ENCODE results near the gene PCGF5. TPM values are rescaled to one million over a fixed set of nuclear protein-coding genes. Genes with fewer than 3 reads are reported as not detected.

Gene PCGF5
- polyA plus RNA-seq, 1 of the 3 experiments (the other 2 are of a cell fraction): 14.5 TPM

- DNase-seq: no peak
- Histone ChIP-seq H3K4me3 (ENCODE audit: low read depth in 2 of 2, low read length in 1 of 2) (no peak overlapping the region), H4K20me1 (ENCODE audit: insufficient read depth) (no peaks in the 10 kb centered on the region), H3K4me1 (ENCODE audit: control insufficient read depth in 1 of 2, insufficient read depth in 2 of 2, low read depth in 1 of 2, low read length in 1 of 2) (no peaks in the 10 kb centered on the region; a peak in 1 of 4 replicates), H3K36me3 (replicated peaks in 1 of 2; ENCODE audit: control insufficient read depth in 1 of 2, insufficient read depth in 2 of 2, low read length in 1 of 2) (peaks cover 14 to 28% of the 10 kb centered on the region in 2 experiments), H3K27ac (ENCODE audit: low read depth in 2 of 2, low read length in 1 of 2) (no peak overlapping the region), H3K27me3 (ENCODE audit: insufficient read depth) (no peaks in the 10 kb centered on the region), H2AFZ (ENCODE audit: low read depth) (no peak overlapping the region), H3K9me3 (no peaks in the 10 kb centered on the region), H3K79me2 (ENCODE audit: insufficient read depth) (peaks cover 41% of the 10 kb centered on the region), H3K9me2 (no peaks in the 10 kb centered on the region), H3F3A (replicated peaks; ENCODE audit: insufficient read depth) (no peaks in the 10 kb centered on the region), H3K4me2 (no peak overlapping the region), H3K9ac (no peak overlapping the region)
- CTCF ChIA-PET: interaction anchor here (1.2 to 1.9 kb wide), 2 partner anchors 23 to 316 kb away, joined by 3 to 6 read pairs; no protein-coding TSS in a partner anchor
- TF ChIP-seq IRF3 (IDR thresholded peaks at IDR 0.05; ENCODE audit: low read depth, low read length): no peak
- no peak for TF ChIP-seq CTCF (IDR thresholded peaks at IDR 0.05)
- no peak for TF ChIP-seq EZH2phosphoT487 (IDR thresholded peaks at IDR 0.05; ENCODE audit: borderline replicate concordance, low read depth)
- POLR2A ChIA-PET: no interaction called here
- 89% methylated on average over 1 of the region's 1 CpG for WGBS (ENCODE audit: low lambda C conversion rate)
These were observed 7.1 kb downstream of the PCGF5 start for GRCh38 chr10:91227576-91227975.

- H3K9ac ChIP-seq: no peak overlapping the region
- H3K4me2 ChIP-seq: no peak overlapping the region
- H3K36me3 ChIP-seq (replicated peaks in 1 of 2; ENCODE audit: control insufficient read depth in 1 of 2, insufficient read depth in 2 of 2, low read length in 1 of 2): peaks cover 10 to 19% of the 10 kb centered on the region in 2 experiments
- no peak overlapping the region for H3K27ac ChIP-seq (ENCODE audit: low read depth in 2 of 2, low read length in 1 of 2)
- no peak for DNase-seq
- no peaks in the 10 kb centered on the region for H3K27me3 ChIP-seq (ENCODE audit: insufficient read depth)
- H4K20me1 ChIP-seq (ENCODE audit: insufficient read depth): no peaks in the 10 kb centered on the region
- TF ChIP-seq ELF1 (IDR thresholded peaks at IDR 0.05): no peak
- no peak for TF ChIP-seq IRF3 (IDR thresholded peaks at IDR 0.05; ENCODE audit: low read depth, low read length)
- H3K9me3 ChIP-seq: no peaks in the 10 kb centered on the region
- H3F3A ChIP-seq (replicated peaks; ENCODE audit: insufficient read depth): no peaks in the 10 kb centered on the region
- H3K4me1 ChIP-seq (ENCODE audit: control insufficient read depth in 1 of 2, insufficient read depth in 2 of 2, low read depth in 1 of 2, low read length in 1 of 2): no peaks in the 10 kb centered on the region
- CTCF ChIA-PET: interaction anchor here (0.6 to 1.5 kb wide), 6 partner anchors 10 to 316 kb away, joined by 3 to 4 read pairs (median 3); no protein-coding TSS in a partner anchor
- no peak overlapping the region for H2AFZ ChIP-seq (ENCODE audit: low read depth)
- H3K4me3 ChIP-seq (ENCODE audit: low read depth in 2 of 2, low read length in 1 of 2): no peak overlapping the region
- peaks cover 29% of the 10 kb centered on the region for H3K79me2 ChIP-seq (ENCODE audit: insufficient read depth)
- POLR2A ChIA-PET: no interaction called here
- H3K9me2 ChIP-seq: no peaks in the 10 kb centered on the region
- WGBS (ENCODE audit: low lambda C conversion rate): 10% methylated on average over 1 of the region's 1 CpG
These were observed 9.2 kb downstream of the PCGF5 start for GRCh38 chr10:91229683-91230082.

GRCh38 chr10:91238191-91238590 is 17.7 kb downstream of the PCGF5 start:
- Histone ChIP-seq H3F3A (replicated peaks; ENCODE audit: insufficient read depth) (no peaks in the 10 kb centered on the region), H2AFZ (ENCODE audit: low read depth) (no peak overlapping the region), H3K36me3 (replicated peaks in 1 of 2; ENCODE audit: control insufficient read depth in 1 of 2, insufficient read depth in 2 of 2, low read length in 1 of 2) (peaks cover 0 to 24% of the 10 kb centered on the region in 2 experiments), H3K4me2 (no peak overlapping the region), H3K27ac (ENCODE audit: low read depth in 2 of 2, low read length in 1 of 2) (no peak overlapping the region), H3K27me3 (ENCODE audit: insufficient read depth) (no peaks in the 10 kb centered on the region), H3K4me3 (ENCODE audit: low read depth in 2 of 2, low read length in 1 of 2) (no peak overlapping the region), H3K79me2 (ENCODE audit: insufficient read depth) (peaks cover 12% of the 10 kb centered on the region; the same call in 1 of the 2 replicates), H3K9me2 (no peaks in the 10 kb centered on the region), H3K4me1 (ENCODE audit: control insufficient read depth in 1 of 2, insufficient read depth in 2 of 2, low read depth in 1 of 2, low read length in 1 of 2) (peaks cover 2 to 7% of the 10 kb centered on the region in 2 experiments; a peak in 1 of 4 replicates), H3K9me3 (no peaks in the 10 kb centered on the region), H3K9ac (no peak overlapping the region), H4K20me1 (ENCODE audit: insufficient read depth) (no peaks in the 10 kb centered on the region)
- ChIA-PET CTCF (interaction anchor here (0.9 kb wide), 1 partner anchor 11 kb away, joined by 3 read pairs; no protein-coding TSS in a partner anchor), POLR2A (no interaction called here)
- WGBS (ENCODE audit: low lambda C conversion rate): 94% methylated on average over 1 of the region's 1 CpG
- DNase-seq: no peak
- TF ChIP-seq FOSL2 (IDR thresholded peaks at IDR 0.05; ENCODE audit: borderline replicate concordance, low read depth) (no peak), YY1 (IDR thresholded peaks at IDR 0.05; ENCODE audit: low read depth) (no peak), NFIC (IDR thresholded peaks at IDR 0.05; ENCODE audit: borderline replicate concordance) (no peak), SMC3 (IDR thresholded peaks at IDR 0.05; ENCODE audit: low read depth, low read length) (no peak), SIN3A (IDR thresholded peaks at IDR 0.05; ENCODE audit: borderline replicate concordance, low read depth, low read length) (no peak), MEF2A (IDR thresholded peaks at IDR 0.05; ENCODE audit: borderline replicate concordance, low read depth) (no peak), CTCF (IDR thresholded peaks at IDR 0.05) (no peak), MAX (IDR thresholded peaks at IDR 0.05; ENCODE audit: low read depth) (no peak), CHD2 (IDR thresholded peaks at IDR 0.05; ENCODE audit: low read length, partially characterized antibody) (no peak), GATA2 (CRISPR knock-in tag; IDR thresholded peaks at IDR 0.05) (no peak), TAF1 (IDR thresholded peaks at IDR 0.05; ENCODE audit: borderline replicate concordance, low read depth, low read length) (no peak), FOXM1 (IDR thresholded peaks at IDR 0.05; ENCODE audit: low read depth) (no peak)
